Trophoblast cell (in vitro differentiated cells and primary cell): ENCODE results near the gene FAAP100.

Experiments used
- DNase-seq, 2 donors: peaks; one replicate each; pipeline ENCODE4 v3.0.0-alpha.2; 2016
- H2AFZ ChIP-seq: 2 replicates; pipeline ENCODE4 v1.6.1; 2013; ENCODE audit warnings: low read length, moderate library complexity, mild to moderate bottlenecking; ENCODE audit not compliant: insufficient read depth, poor library complexity
- H2AK5ac ChIP-seq: 2 replicates; pipeline ENCODE4 v1.6.1; 2013; ENCODE audit warnings: mild to moderate bottlenecking, low read length
- H2BK120ac ChIP-seq: 2 replicates; pipeline ENCODE4 v1.6.1; 2013; ENCODE audit warnings: low read length, mild to moderate bottlenecking, moderate library complexity; ENCODE audit not compliant: insufficient read depth, poor library complexity
- H2BK12ac ChIP-seq: 2 replicates; pipeline ENCODE4 v1.6.1; 2013; ENCODE audit warnings: mild to moderate bottlenecking, low read length, moderate library complexity
- H2BK5ac ChIP-seq: 2 replicates; pipeline ENCODE4 v1.6.1; 2013; ENCODE audit warnings: low read length, low read depth, moderate library complexity, mild to moderate bottlenecking; ENCODE audit not compliant: poor library complexity
- H3K14ac ChIP-seq: 2 replicates; pipeline ENCODE4 v1.6.1; 2013; ENCODE audit warnings: mild to moderate bottlenecking, low read length
- H3K18ac ChIP-seq: 2 replicates; pipeline ENCODE4 v1.6.1; 2013; ENCODE audit warnings: mild to moderate bottlenecking, low read length
- H3K23ac ChIP-seq: 2 replicates; pipeline ENCODE4 v1.6.1; 2013; ENCODE audit warnings: low read length
- H3K27ac ChIP-seq: 2 replicates; pipeline ENCODE4 v1.5.1; 2013; ENCODE audit warnings: low read depth, mild to moderate bottlenecking, inconsistent platforms, low read length, moderate library complexity
- H3K27me3 ChIP-seq: 2 replicates; pipeline ENCODE4 v1.6.1; 2013; ENCODE audit warnings: inconsistent platforms, mild to moderate bottlenecking, low read length, moderate library complexity; ENCODE audit not compliant: insufficient read depth
- H3K36me3 ChIP-seq, 2 experiments: 1 replicate in 1 of 2; 2 replicates in 1 of 2; pipeline ENCODE4 v1.6.1; 2013; ENCODE audit warnings: low read length in 2 of 2, mild to moderate bottlenecking in 2 of 2, moderate library complexity in 1 of 2; ENCODE audit not compliant: insufficient read depth in 2 of 2, control insufficient read depth in 1 of 2
- H3K4ac ChIP-seq: 2 replicates; pipeline ENCODE4 v1.6.1; 2013; ENCODE audit warnings: low read depth, mild to moderate bottlenecking, low read length, moderate library complexity
- H3K4me1 ChIP-seq, 2 experiments: 1 replicate in 1 of 2; 2 replicates in 1 of 2; pipeline ENCODE4 v1.6.1; 2013; ENCODE audit warnings: low read length in 2 of 2, mild to moderate bottlenecking in 2 of 2, moderate library complexity in 1 of 2; ENCODE audit not compliant: insufficient read depth in 2 of 2, control insufficient read depth in 1 of 2
- H3K4me2 ChIP-seq: 2 replicates; pipeline ENCODE4 v1.6.1; 2013; ENCODE audit warnings: inconsistent platforms, mild to moderate bottlenecking, low read length, moderate library complexity
- H3K4me3 ChIP-seq: 2 replicates; pipeline ENCODE4 v1.5.1; 2013; ENCODE audit warnings: mild to moderate bottlenecking, low read depth, low read length, inconsistent platforms
- H3K79me1 ChIP-seq: one replicate; pipeline ENCODE4 v1.6.1; 2013; ENCODE audit warnings: low read length
- H3K79me2 ChIP-seq: 2 replicates; pipeline ENCODE4 v1.6.1; 2013; ENCODE audit warnings: low read length, mild to moderate bottlenecking; ENCODE audit not compliant: control insufficient read depth, insufficient read depth, poor library complexity
- H3K9ac ChIP-seq: 2 replicates; pipeline ENCODE4 v1.6.1; 2013; ENCODE audit warnings: mild to moderate bottlenecking, low read length
- H3K9me3 ChIP-seq: 2 replicates; pipeline ENCODE4 v1.6.1; 2013; ENCODE audit warnings: low read depth, mild to moderate bottlenecking, control low read depth, inconsistent platforms, low read length; ENCODE audit not compliant: insufficient read depth
- H4K12ac ChIP-seq: 2 replicates; pipeline ENCODE4 v1.6.1; 2013; ENCODE audit warnings: low read depth, mild to moderate bottlenecking, low read length, moderate library complexity
- H4K8ac ChIP-seq: 2 replicates; pipeline ENCODE4 v1.6.1; 2013; ENCODE audit warnings: low read depth, mild to moderate bottlenecking, low read length, moderate library complexity
- H4K91ac ChIP-seq: one replicate; pipeline ENCODE4 v1.6.1; 2013; ENCODE audit warnings: low read depth, mild to moderate bottlenecking, low read length, moderate library complexity
- WGBS: extraction: QIAGEN DNeasy Blood & Tissue Kit; methylation state at CpG from one replicate; pipeline ENCODE4 v1.1.7; 2013; ENCODE audit warnings: missing lambda C conversion rate; ENCODE audit not compliant: insufficient read length, insufficient coverage; ENCODE audit errors: extremely low coverage; 5-methylcytosine and 5-hydroxymethylcytosine counted together

The FAAP100 gene

DNA sequence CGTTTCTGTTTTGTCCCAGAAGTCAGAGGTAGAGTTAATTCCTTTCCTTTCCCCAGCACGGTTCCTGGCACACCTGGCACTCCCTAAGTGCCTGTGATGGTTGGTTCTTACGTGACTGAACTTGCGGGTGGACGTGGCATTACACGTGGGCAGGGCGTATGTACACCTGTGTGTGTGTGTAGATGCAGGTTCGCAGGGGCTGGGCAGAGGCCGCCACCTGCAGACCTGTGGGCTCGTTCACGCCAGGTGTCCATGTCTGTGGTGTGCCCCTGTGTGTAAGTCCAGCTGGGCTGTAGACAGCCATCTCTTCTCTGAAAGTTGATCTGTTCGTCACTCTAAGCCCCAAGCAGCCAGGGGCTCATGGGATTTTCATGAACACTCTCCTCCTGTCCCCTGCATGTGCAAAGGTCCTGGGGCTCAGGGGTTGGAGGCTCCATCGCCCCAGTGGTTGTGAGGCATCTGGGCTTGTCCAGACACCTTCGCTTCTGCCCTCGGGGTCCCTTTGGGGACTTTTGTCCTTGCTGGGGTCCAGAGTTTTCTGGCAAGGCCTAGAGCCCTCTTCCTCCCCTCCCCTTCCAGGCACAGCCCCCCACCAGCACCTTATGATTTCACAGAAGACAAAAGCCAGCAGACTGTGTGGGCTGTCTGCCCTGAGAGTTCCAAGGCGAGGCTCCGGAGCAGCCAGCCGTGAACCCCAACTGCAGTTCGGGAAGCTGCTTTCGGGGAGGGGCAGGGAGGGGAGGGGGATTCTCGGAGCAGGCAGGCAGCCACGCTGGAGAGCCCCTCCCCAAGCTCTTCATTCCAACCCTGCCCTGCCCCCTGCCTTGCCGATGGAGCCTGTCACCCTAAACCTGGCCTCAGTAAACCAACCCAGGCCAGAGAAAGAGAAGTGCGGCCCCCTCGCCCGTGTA lies 29.4 kb downstream of the FAAP100 start:
- no peak overlapping the region for H2AK5ac ChIP-seq
- H3K36me3 ChIP-seq = no peaks in the 10 kb centered on the region
- no peak overlapping the region for H2BK12ac ChIP-seq
- DNase-seq = no peak
- H3K23ac ChIP-seq = no peak overlapping the region
- peaks cover 9% of the 10 kb centered on the region for H3K79me1 ChIP-seq
- H3K4me2 ChIP-seq = no peak overlapping the region
- no peak overlapping the region for H4K91ac ChIP-seq
- H3K4me1 ChIP-seq = peaks cover 19 to 26% of the 10 kb centered on the region in 2 experiments
- no peak overlapping the region for H3K18ac ChIP-seq
- no peak overlapping the region for H4K12ac ChIP-seq
- H3K4ac ChIP-seq = no peak overlapping the region
- H2AFZ ChIP-seq = no peak overlapping the region
- no peaks in the 10 kb centered on the region for H3K27me3 ChIP-seq
- H3K4me3 ChIP-seq = no peak overlapping the region
- H2BK5ac ChIP-seq = no peak overlapping the region
- WGBS = no CpG with 5 or more reads among the region's 26 CpGs
- H4K8ac ChIP-seq = no peak overlapping the region
- peaks cover 2% of the 10 kb centered on the region for H3K79me2 ChIP-seq
- no peak overlapping the region for H2BK120ac ChIP-seq
- H3K9me3 ChIP-seq = no peaks in the 10 kb centered on the region
- H3K9ac ChIP-seq = no peak overlapping the region
- no peak overlapping the region for H3K27ac ChIP-seq
- H3K14ac ChIP-seq = no peak overlapping the region

DNA sequence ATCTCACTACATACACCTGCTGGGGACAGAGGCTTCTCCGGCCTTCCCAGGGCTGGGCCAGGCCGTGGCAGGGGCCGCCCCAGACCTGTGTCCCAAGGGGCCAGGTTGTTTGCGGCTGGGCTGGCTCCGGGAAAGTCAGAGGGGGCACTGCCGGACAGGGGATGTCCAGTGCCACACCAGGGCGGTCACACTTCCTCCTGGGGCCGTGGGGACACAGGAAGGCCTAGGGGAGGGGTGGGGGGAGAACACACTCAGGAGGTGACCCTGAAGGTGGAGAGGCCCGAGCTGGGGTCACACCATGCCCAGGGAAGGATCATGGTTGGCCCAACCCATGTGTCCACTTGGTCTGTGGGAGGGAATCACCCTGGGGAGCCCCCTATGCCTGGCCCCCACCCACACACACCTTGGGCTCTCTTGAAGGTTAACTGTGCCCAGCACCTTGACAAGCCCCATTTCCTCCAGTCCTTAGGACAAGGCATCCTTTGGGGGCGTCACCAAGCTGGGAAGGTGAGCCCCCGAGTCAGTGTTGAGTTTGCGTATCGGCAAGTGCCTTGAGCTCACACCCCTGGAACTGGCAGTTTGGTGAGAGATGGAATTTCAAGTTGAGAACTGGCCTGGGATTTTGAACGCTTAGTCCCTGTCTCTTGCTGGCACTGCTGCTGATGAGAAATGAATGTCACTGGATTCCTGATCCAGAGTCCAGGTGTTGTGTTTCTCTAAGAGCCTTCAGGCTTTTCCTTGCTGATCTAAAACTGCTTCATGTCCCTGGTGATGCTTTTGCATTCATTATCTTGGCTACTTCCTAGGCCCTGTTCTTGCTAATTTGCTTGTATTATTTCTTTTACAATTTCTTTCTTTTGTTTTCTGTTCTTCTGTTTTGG lies 31.9 kb downstream of the FAAP100 start:
- Histone ChIP-seq H2BK120ac (no peak overlapping the region), H3K4me1 (peaks cover 40 to 46% of the 10 kb centered on the region in 2 experiments), H3K4me2 (peak overlapping the region; percentile 78), H3K4me3 (no peak overlapping the region), H3K9me3 (no peaks in the 10 kb centered on the region), H3K23ac (no peak overlapping the region), H2AK5ac (no peak overlapping the region), H4K8ac (no peak overlapping the region), H3K18ac (no peak overlapping the region), H3K9ac (no peak overlapping the region), H2BK5ac (no peak overlapping the region), H3K36me3 (no peaks in the 10 kb centered on the region), H2BK12ac (no peak overlapping the region), H4K91ac (no peak overlapping the region), H3K79me2 (peaks cover 9% of the 10 kb centered on the region), H3K79me1 (peaks cover 17% of the 10 kb centered on the region), H2AFZ (no peak overlapping the region), H4K12ac (no peak overlapping the region), H3K27me3 (no peaks in the 10 kb centered on the region), H3K14ac (no peak overlapping the region), H3K27ac (no peak overlapping the region), H3K4ac (no peak overlapping the region)
- no peak for DNase-seq
- WGBS = no CpG with 5 or more reads among the region's 14 CpGs

DNA sequence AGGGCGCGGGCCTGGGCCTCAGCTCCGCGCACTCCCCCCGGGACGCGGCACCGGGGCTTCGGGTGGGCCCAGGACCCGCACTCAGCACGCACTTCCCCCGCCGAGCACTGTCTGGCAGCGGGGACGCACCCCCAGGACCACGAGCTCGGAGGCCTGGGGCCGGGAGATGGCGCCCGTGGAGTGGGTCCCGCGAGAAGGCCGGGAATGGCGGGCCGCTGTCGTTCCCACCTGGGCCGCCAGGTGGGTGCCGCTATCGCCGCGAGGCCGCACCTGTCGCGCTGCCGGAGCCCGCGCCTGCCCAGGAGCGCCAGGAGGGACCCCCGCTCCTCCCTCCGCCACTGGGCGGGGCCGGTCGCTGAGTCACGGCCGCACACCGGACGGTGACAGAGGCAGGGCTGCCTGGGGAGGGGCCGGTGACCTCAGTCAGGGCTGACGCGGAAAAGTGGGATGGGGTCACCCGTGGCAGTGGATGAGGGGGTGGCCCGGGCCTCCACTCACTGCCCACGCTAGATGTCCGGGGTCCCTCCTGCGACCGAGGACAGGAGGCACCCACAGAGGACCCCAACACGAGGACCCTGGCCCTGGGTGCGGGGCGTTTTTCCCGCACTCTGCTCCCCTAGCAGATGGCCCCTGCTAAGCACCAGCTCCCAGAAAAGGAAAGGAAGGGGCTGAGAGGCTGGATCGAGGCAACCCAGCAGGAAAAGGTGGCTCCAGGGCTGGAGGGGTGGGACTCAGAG lies 32.7 kb downstream of the FAAP100 start:
- DNase-seq = peak; percentile 68 to 74
- Histone ChIP-seq H2AK5ac (no peak overlapping the region), H3K4me1 (peaks cover 40 to 46% of the 10 kb centered on the region in 2 experiments), H3K9me3 (no peaks in the 10 kb centered on the region), H3K27me3 (no peaks in the 10 kb centered on the region), H4K8ac (peak overlapping the region; percentile 30), H3K23ac (no peak overlapping the region), H4K91ac (peak overlapping the region; percentile 71), H3K14ac (peak overlapping the region; percentile 27), H3K79me2 (peaks cover 12% of the 10 kb centered on the region), H2AFZ (no peak overlapping the region), H3K9ac (peak overlapping the region; percentile 30), H2BK120ac (no peak overlapping the region), H3K27ac (peak overlapping the region; percentile 27), H3K79me1 (peaks cover 21% of the 10 kb centered on the region), H3K4me2 (peak overlapping the region; percentile 78), H3K36me3 (no peaks in the 10 kb centered on the region), H4K12ac (peak overlapping the region; percentile 22), H3K18ac (peak overlapping the region; percentile 56), H2BK5ac (no peak overlapping the region), H3K4me3 (peak overlapping the region; percentile 58), H2BK12ac (no peak overlapping the region), H3K4ac (no peak overlapping the region)
- WGBS = no CpG with 5 or more reads among the region's 61 CpGs

DNA sequence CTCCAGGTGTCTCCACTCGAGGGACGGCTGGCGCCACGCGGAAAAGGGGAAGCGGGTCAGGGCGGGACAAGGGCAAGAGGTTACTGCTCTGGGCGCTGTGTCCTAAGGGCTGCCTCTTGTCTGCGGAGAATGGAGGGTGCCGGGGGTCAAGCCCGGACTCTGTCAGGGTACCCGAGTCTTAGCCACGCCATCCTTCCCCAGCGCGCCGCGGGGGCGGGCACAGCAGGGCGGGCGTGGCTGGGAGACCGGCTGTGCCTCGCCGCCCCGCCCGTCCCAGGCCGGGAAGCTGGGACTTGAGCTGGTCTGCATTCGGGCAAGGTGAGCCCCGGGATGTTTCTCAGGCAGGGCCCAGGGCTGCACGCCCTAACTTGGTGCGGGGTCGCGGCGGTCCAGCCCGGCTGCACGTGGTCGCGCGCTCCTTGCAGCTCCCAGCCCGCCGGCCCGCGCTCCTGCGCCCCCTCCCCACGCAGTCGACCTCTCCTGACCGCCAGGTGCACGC lies 33.3 kb downstream of the FAAP100 start:
- no peaks in the 10 kb centered on the region for H3K36me3 ChIP-seq
- H2BK120ac ChIP-seq = no peak overlapping the region
- peak; percentile 37 to 64 for DNase-seq
- peak overlapping the region; percentile 30 for H4K8ac ChIP-seq
- H3K9ac ChIP-seq = no peak overlapping the region
- peaks cover 18% of the 10 kb centered on the region for H3K79me2 ChIP-seq
- H3K4me1 ChIP-seq = peaks cover 40 to 49% of the 10 kb centered on the region in 2 experiments
- peak overlapping the region; percentile 56 for H3K18ac ChIP-seq
- no peak overlapping the region for H2BK12ac ChIP-seq
- no peak overlapping the region for H3K4ac ChIP-seq
- no peaks in the 10 kb centered on the region for H3K9me3 ChIP-seq
- H3K4me2 ChIP-seq = peak overlapping the region; percentile 78
- H4K12ac ChIP-seq = peak overlapping the region; percentile 22
- WGBS = no CpG with 5 or more reads among the region's 47 CpGs
- peaks cover 28% of the 10 kb centered on the region for H3K79me1 ChIP-seq
- H2AK5ac ChIP-seq = no peak overlapping the region
- peak overlapping the region; percentile 27 for H3K14ac ChIP-seq
- H3K27me3 ChIP-seq = no peaks in the 10 kb centered on the region
- peak overlapping the region; percentile 27 for H2AFZ ChIP-seq
- peak overlapping the region; percentile 58 for H3K4me3 ChIP-seq
- H4K91ac ChIP-seq = peak overlapping the region; percentile 71
- H2BK5ac ChIP-seq = no peak overlapping the region
- peak overlapping the region; percentile 27 for H3K27ac ChIP-seq
- no peak overlapping the region for H3K23ac ChIP-seq
